Vagina (tissue), 2 donors: ENCODE results near the gene VPREB3.

Experiments used
- POLR2A ChIP-seq, 2 donors: fragments of 450-650 bp; IDR thresholded peaks; one replicate each; pipeline ENCODE4 v1.6.1; 2017; ENCODE audit warnings: antibody characterized with exemption in 2 of 2, mild to moderate bottlenecking in 2 of 2, moderate library complexity in 2 of 2
- POLR2AphosphoS5 ChIP-seq, 2 donors: sonication (generic); formaldehyde crosslinking; IDR thresholded peaks; one replicate each; pipeline ENCODE4 v1.9.0; 2017; ENCODE audit warnings: antibody characterized with exemption in 2 of 2, mild to moderate bottlenecking in 2 of 2, low read depth in 1 of 2; ENCODE audit not compliant: insufficient read depth in 1 of 2
- TF ChIP-seq, protein P1 (sequence below), 3 experiments: fragments of 450-650 bp in 2 of 3; fragments of 200-600 bp in 1 of 3; sonication (generic) in 1 of 3; IDR thresholded peaks; one replicate each; pipeline ENCODE4 v1.5.1; 2017 to 2019; ENCODE audit warnings: antibody characterized with exemption in 3 of 3, mild to moderate bottlenecking in 2 of 3, moderate library complexity in 2 of 3

DNA sequence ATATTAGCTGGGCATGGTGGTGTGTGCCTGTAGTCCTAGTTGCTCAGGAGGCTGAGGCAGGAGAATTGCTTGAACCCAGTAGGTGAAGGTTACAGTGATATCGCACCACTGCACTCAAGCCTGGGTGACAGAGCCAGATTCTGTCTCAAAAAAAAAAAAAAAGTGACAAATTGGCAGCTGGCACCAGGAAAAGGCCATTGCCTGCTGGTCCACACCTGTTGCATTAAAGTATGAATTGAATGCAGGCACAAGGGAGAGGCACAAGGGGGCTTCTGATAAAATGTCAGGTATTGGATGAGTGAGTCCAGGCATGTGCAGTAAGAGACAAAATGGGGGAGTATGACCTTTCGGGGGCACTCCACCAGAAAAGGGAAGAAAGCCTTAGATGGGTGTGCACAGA, 31.5 kb downstream of the VPREB3 start:
- TF ChIP-seq, protein P1, sequence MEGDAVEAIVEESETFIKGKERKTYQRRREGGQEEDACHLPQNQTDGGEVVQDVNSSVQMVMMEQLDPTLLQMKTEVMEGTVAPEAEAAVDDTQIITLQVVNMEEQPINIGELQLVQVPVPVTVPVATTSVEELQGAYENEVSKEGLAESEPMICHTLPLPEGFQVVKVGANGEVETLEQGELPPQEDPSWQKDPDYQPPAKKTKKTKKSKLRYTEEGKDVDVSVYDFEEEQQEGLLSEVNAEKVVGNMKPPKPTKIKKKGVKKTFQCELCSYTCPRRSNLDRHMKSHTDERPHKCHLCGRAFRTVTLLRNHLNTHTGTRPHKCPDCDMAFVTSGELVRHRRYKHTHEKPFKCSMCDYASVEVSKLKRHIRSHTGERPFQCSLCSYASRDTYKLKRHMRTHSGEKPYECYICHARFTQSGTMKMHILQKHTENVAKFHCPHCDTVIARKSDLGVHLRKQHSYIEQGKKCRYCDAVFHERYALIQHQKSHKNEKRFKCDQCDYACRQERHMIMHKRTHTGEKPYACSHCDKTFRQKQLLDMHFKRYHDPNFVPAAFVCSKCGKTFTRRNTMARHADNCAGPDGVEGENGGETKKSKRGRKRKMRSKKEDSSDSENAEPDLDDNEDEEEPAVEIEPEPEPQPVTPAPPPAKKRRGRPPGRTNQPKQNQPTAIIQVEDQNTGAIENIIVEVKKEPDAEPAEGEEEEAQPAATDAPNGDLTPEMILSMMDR (IDR thresholded peaks at IDR 0.05), result no peak
- TF ChIP-seq POLR2A (IDR thresholded peaks at IDR 0.05), result no peak
- no peak for TF ChIP-seq POLR2AphosphoS5 (IDR thresholded peaks at IDR 0.05; ENCODE audit: insufficient read depth in 1 of 2, low read depth in 1 of 2)
